ENCODE measurements around the gene TNNI3K. TPM values are rescaled to one million over a fixed set of nuclear protein-coding genes. Genes with fewer than 3 reads are reported as not detected.

Gene TNNI3K
- total RNA-seq, 1 donor from 2014 or later = not detected

GRCh38 chr1:74549932-74550331 is 314.7 kb downstream of the TNNI3K start:
- DNase-seq (ENCODE audit: extremely low spot score, unreplicated experiment) = no peak
- TF ChIP-seq, protein P1, sequence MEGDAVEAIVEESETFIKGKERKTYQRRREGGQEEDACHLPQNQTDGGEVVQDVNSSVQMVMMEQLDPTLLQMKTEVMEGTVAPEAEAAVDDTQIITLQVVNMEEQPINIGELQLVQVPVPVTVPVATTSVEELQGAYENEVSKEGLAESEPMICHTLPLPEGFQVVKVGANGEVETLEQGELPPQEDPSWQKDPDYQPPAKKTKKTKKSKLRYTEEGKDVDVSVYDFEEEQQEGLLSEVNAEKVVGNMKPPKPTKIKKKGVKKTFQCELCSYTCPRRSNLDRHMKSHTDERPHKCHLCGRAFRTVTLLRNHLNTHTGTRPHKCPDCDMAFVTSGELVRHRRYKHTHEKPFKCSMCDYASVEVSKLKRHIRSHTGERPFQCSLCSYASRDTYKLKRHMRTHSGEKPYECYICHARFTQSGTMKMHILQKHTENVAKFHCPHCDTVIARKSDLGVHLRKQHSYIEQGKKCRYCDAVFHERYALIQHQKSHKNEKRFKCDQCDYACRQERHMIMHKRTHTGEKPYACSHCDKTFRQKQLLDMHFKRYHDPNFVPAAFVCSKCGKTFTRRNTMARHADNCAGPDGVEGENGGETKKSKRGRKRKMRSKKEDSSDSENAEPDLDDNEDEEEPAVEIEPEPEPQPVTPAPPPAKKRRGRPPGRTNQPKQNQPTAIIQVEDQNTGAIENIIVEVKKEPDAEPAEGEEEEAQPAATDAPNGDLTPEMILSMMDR (conservative IDR thresholded peaks at IDR 0.05) = no peak
- H3K4me3 Mint-ChIP-seq = no peak overlapping the region
- H3K27ac Mint-ChIP-seq = no peak overlapping the region
- no peaks in the 10 kb centered on the region for H3K36me3 Mint-ChIP-seq
- peaks cover 4% of the 10 kb centered on the region for H3K27me3 Mint-ChIP-seq
- no peaks in the 10 kb centered on the region for H3K9me3 Mint-ChIP-seq
- no peaks in the 10 kb centered on the region for H3K4me1 Mint-ChIP-seq (ENCODE audit: unreplicated experiment)

DNA sequence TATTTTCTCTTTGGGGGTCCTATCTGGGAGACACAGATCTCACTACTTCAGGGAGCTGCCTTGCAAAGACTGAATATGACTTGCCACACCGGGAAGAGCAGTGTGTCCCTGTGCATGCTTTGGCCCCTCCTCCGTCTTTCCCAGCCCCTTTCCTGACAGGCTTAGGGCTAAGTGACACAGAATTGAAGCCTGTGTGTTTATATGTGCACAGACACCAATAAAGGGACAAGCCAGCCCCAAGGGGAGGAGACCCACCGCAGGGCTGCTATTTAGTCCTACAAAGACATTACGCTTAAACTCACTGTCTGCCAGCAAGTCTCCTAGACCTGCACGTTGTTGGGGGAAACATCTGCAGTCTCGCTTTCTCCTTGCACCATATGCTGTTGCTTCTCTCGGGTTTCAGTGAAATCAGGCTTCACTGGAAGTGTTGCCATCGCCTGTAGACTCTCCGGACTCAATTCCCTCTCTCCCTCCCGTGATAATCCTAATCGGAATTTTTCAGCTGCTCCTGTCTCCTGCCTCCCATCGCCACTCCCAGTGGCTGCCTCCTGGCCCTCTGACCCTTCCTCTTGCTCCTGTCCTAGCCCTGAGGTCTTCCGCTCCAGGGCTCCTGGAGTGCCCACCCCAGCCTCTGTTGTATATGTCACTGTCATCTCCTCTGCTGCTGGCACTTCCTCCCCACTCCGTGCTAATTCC is 335.8 kb downstream of the TNNI3K start:
- no peak for DNase-seq (ENCODE audit: extremely low spot score, unreplicated experiment)
- no peaks in the 10 kb centered on the region for H3K36me3 Mint-ChIP-seq
- no peak overlapping the region for H3K27ac Mint-ChIP-seq
- TF ChIP-seq, protein P1 (conservative IDR thresholded peaks at IDR 0.05) = no peak
- peaks cover 3% of the 10 kb centered on the region for H3K27me3 Mint-ChIP-seq
- H3K4me1 Mint-ChIP-seq (ENCODE audit: unreplicated experiment) = no peaks in the 10 kb centered on the region
- no peak overlapping the region for H3K4me3 Mint-ChIP-seq
- H3K9me3 Mint-ChIP-seq = no peaks in the 10 kb centered on the region

GRCh38 chr1:74571493-74571800 is 336.3 kb downstream of the TNNI3K start:
- H3K9me3 Mint-ChIP-seq = no peaks in the 10 kb centered on the region
- DNase-seq (ENCODE audit: extremely low spot score, unreplicated experiment) = no peak
- peaks cover 3% of the 10 kb centered on the region for H3K27me3 Mint-ChIP-seq
- no peaks in the 10 kb centered on the region for H3K36me3 Mint-ChIP-seq
- TF ChIP-seq, protein P1 (conservative IDR thresholded peaks at IDR 0.05) = no peak
- H3K27ac Mint-ChIP-seq = no peak overlapping the region
- no peaks in the 10 kb centered on the region for H3K4me1 Mint-ChIP-seq (ENCODE audit: unreplicated experiment)
- H3K4me3 Mint-ChIP-seq = no peak overlapping the region

DNA sequence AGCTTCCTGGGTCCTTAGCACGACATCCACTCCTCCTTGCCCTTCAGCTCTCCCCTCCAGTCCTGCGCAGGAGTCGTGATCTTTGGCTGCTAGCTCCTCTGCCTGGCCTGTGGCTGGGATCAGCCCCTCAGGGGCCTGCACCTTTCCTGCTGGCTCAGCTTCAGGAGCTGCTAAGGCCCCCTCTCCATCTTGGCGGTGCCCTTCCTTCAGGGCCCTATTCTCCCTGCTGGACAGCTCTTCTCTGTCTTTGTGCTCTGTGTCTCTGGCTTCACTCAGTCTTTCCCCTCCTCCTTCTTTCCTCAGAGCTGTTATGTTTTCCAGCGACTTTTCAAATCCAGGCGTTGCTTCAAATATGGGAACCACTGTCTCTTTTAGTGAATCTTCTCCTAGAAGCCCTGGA is 336.7 kb downstream of the TNNI3K start:
- Mint-ChIP-seq H3K36me3 (no peaks in the 10 kb centered on the region), H3K4me3 (no peak overlapping the region), H3K27ac (no peak overlapping the region), H3K9me3 (no peaks in the 10 kb centered on the region), H3K27me3 (peaks cover 3% of the 10 kb centered on the region), H3K4me1 (ENCODE audit: unreplicated experiment) (no peaks in the 10 kb centered on the region)
- TF ChIP-seq, protein P1 (conservative IDR thresholded peaks at IDR 0.05) = no peak
- no peak for DNase-seq (ENCODE audit: extremely low spot score, unreplicated experiment)

DNA sequence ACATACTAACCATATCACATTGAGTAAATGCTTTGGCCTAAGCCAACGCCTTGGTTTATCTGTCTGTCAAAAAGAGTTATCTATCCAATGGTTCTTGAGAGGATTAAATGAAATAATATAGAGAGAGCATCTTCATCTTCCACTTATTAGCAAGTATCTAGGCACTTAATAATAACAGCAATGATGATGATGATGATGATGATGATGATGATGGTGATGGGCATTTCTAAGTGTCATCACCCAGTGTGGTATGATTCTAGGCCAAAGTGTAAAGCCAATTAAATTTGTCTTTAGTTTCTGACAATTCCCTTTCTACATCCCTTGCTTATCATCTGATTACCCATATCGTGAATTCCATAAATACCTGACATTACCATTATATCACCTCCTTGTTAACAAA is 342.9 kb downstream of the TNNI3K start:
- TF ChIP-seq, protein P1 (conservative IDR thresholded peaks at IDR 0.05) = no peak
- no peak overlapping the region for H3K4me3 Mint-ChIP-seq
- no peak for DNase-seq (ENCODE audit: extremely low spot score, unreplicated experiment)
- H3K36me3 Mint-ChIP-seq = no peaks in the 10 kb centered on the region
- peaks cover 3% of the 10 kb centered on the region for H3K27me3 Mint-ChIP-seq
- H3K27ac Mint-ChIP-seq = no peak overlapping the region
- no peaks in the 10 kb centered on the region for H3K9me3 Mint-ChIP-seq
- H3K4me1 Mint-ChIP-seq (ENCODE audit: unreplicated experiment) = no peaks in the 10 kb centered on the region

GRCh38 chr1:74579425-74579824 is 344.2 kb downstream of the TNNI3K start:
- TF ChIP-seq, protein P1 (conservative IDR thresholded peaks at IDR 0.05) = no peak
- H3K9me3 Mint-ChIP-seq = no peaks in the 10 kb centered on the region
- H3K4me1 Mint-ChIP-seq (ENCODE audit: unreplicated experiment) = no peaks in the 10 kb centered on the region
- peaks cover 3% of the 10 kb centered on the region for H3K27me3 Mint-ChIP-seq
- no peaks in the 10 kb centered on the region for H3K36me3 Mint-ChIP-seq
- H3K27ac Mint-ChIP-seq = no peak overlapping the region
- no peak for DNase-seq (ENCODE audit: extremely low spot score, unreplicated experiment)
- no peak overlapping the region for H3K4me3 Mint-ChIP-seq
